Nephron progenitor cell (in vitro differentiated cells): ENCODE results near the gene TNPO1.
A peak's percentile ranks its signal among the peaks of the same experiment; 100 is the strongest.

ENCODE experiments used
- DNase-seq: peaks from one replicate; pipeline ENCODE4 v3.0.0; 2021
- H3K27ac Mint-ChIP-seq: 2 replicates; pipeline ENCODE4 v1.8.0; 2021; ENCODE audit warnings: mild to moderate bottlenecking, moderate library complexity, mixed read lengths
- H3K27me3 Mint-ChIP-seq: 2 replicates; pipeline ENCODE4 v1.8.0; 2021; ENCODE audit warnings: mild to moderate bottlenecking, low read depth, mixed read lengths; ENCODE audit not compliant: poor library complexity
- H3K36me3 Mint-ChIP-seq: 2 replicates; pipeline ENCODE4 v1.8.0; 2021; ENCODE audit warnings: low read depth, mixed read lengths
- H3K4me1 Mint-ChIP-seq: 2 replicates; pipeline ENCODE4 v1.8.0; 2021; ENCODE audit warnings: mixed read lengths
- H3K4me3 Mint-ChIP-seq: 2 replicates; pipeline ENCODE4 v1.8.0; 2021; ENCODE audit warnings: mild to moderate bottlenecking, moderate library complexity, mixed read lengths
- H3K9me3 Mint-ChIP-seq: 2 replicates; pipeline ENCODE4 v1.8.0; 2021; ENCODE audit warnings: mild to moderate bottlenecking, moderate library complexity, mixed read lengths
- CTCF ChIP-seq: fragments of 200-600 bp; sonication (generic); IDR thresholded peaks from 2 replicates; pipeline ENCODE4 v1.5.0; 2021; ENCODE audit warnings: antibody characterized with exemption

TNPO1 gene

GRCh38 chr5:72848474-72849428 lies 32.3 kb downstream of the TNPO1 start:
- H3K36me3 Mint-ChIP-seq: peaks cover 14% of the 10 kb centered on the region
- peak overlapping the region; percentile 94 for H3K4me3 Mint-ChIP-seq
- no peak for TF ChIP-seq CTCF
- peak overlapping the region; percentile 99 for H3K27ac Mint-ChIP-seq
- H3K4me1 Mint-ChIP-seq: peaks cover 58% of the 10 kb centered on the region
- DNase-seq: peak; percentile 79
- no peaks in the 10 kb centered on the region for H3K9me3 Mint-ChIP-seq
- H3K27me3 Mint-ChIP-seq: no peaks in the 10 kb centered on the region

GRCh38 chr5:72849546-72849945 lies 33.1 kb downstream of the TNPO1 start:
- no peak for DNase-seq
- TF ChIP-seq CTCF: no peak
- peak overlapping the region; percentile 94 for H3K4me3 Mint-ChIP-seq
- H3K36me3 Mint-ChIP-seq: peaks cover 22% of the 10 kb centered on the region
- peak overlapping the region; percentile 76 for H3K27ac Mint-ChIP-seq
- peaks cover 56% of the 10 kb centered on the region for H3K4me1 Mint-ChIP-seq
- H3K9me3 Mint-ChIP-seq: no peaks in the 10 kb centered on the region
- no peaks in the 10 kb centered on the region for H3K27me3 Mint-ChIP-seq

GRCh38 chr5:72850113-72850512 lies 33.7 kb downstream of the TNPO1 start:
- no peak for TF ChIP-seq CTCF
- H3K4me1 Mint-ChIP-seq: peaks cover 56% of the 10 kb centered on the region
- H3K4me3 Mint-ChIP-seq: peak overlapping the region; percentile 94
- no peaks in the 10 kb centered on the region for H3K9me3 Mint-ChIP-seq
- H3K27me3 Mint-ChIP-seq: no peaks in the 10 kb centered on the region
- peaks cover 23% of the 10 kb centered on the region for H3K36me3 Mint-ChIP-seq
- no peak overlapping the region for H3K27ac Mint-ChIP-seq
- no peak for DNase-seq

- no peak for TF ChIP-seq CTCF
- Mint-ChIP-seq H3K27ac (no peak overlapping the region), H3K4me1 (peaks cover 44% of the 10 kb centered on the region), H3K27me3 (no peaks in the 10 kb centered on the region), H3K36me3 (peaks cover 43% of the 10 kb centered on the region), H3K9me3 (no peaks in the 10 kb centered on the region), H3K4me3 (no peak overlapping the region)
- DNase-seq: no peak
Observed at GRCh38 chr5:72852356-72852755, 35.9 kb downstream of the TNPO1 start.

- no peak for DNase-seq
- Mint-ChIP-seq H3K27me3 (no peaks in the 10 kb centered on the region), H3K4me3 (no peak overlapping the region), H3K36me3 (peaks cover 64% of the 10 kb centered on the region), H3K9me3 (no peaks in the 10 kb centered on the region), H3K27ac (no peak overlapping the region), H3K4me1 (peaks cover 33% of the 10 kb centered on the region)
- no peak for TF ChIP-seq CTCF
Observed at GRCh38 chr5:72854419-72854818, 38.0 kb downstream of the TNPO1 start.

- Mint-ChIP-seq H3K36me3 (peaks cover 78% of the 10 kb centered on the region), H3K4me3 (no peak overlapping the region), H3K9me3 (no peaks in the 10 kb centered on the region), H3K4me1 (peaks cover 19% of the 10 kb centered on the region), H3K27ac (no peak overlapping the region), H3K27me3 (no peaks in the 10 kb centered on the region)
- no peak for DNase-seq
- TF ChIP-seq CTCF: no peak
Observed at GRCh38 chr5:72855821-72856220, 39.4 kb downstream of the TNPO1 start.
